ENCODE data around the gene CD84.

DNA sequence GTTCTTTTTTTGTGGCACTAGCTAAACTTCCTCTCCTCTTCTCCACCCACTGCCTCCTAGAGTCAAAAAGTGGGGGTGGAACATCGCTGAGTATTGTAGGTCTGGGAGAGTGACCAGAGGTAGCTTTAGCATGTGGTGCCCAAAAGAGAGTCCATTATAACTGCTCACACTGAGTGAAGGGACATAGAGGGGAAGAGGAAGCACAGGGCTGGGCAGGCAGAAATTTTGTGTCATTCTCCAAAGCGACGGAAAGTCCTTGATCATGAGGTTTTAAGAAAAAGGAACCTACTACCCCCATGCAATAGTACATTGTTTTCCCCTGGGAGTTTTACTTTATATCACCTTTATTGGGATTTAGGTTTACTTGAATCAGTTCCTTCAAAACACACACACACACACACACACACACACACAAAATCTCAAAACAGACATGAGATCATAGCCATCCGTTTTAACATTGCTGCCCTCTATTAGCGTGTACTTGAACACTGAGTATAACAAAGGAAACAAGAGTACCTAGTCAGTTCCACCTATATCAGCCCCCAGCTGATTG lies 4.1 kb downstream of the CD84 start:
- TF ChIP-seq, protein P1, sequence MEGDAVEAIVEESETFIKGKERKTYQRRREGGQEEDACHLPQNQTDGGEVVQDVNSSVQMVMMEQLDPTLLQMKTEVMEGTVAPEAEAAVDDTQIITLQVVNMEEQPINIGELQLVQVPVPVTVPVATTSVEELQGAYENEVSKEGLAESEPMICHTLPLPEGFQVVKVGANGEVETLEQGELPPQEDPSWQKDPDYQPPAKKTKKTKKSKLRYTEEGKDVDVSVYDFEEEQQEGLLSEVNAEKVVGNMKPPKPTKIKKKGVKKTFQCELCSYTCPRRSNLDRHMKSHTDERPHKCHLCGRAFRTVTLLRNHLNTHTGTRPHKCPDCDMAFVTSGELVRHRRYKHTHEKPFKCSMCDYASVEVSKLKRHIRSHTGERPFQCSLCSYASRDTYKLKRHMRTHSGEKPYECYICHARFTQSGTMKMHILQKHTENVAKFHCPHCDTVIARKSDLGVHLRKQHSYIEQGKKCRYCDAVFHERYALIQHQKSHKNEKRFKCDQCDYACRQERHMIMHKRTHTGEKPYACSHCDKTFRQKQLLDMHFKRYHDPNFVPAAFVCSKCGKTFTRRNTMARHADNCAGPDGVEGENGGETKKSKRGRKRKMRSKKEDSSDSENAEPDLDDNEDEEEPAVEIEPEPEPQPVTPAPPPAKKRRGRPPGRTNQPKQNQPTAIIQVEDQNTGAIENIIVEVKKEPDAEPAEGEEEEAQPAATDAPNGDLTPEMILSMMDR (IDR thresholded peaks at IDR 0.05) = no peak
- no peak for TF ChIP-seq POLR2A (IDR thresholded peaks at IDR 0.05)
- no peak for TF ChIP-seq POLR2AphosphoS5 (IDR thresholded peaks at IDR 0.05)

Measured in prostate gland (tissue), 2 donors.